Measurements from ENCODE around the gene CNNM1.

DNA sequence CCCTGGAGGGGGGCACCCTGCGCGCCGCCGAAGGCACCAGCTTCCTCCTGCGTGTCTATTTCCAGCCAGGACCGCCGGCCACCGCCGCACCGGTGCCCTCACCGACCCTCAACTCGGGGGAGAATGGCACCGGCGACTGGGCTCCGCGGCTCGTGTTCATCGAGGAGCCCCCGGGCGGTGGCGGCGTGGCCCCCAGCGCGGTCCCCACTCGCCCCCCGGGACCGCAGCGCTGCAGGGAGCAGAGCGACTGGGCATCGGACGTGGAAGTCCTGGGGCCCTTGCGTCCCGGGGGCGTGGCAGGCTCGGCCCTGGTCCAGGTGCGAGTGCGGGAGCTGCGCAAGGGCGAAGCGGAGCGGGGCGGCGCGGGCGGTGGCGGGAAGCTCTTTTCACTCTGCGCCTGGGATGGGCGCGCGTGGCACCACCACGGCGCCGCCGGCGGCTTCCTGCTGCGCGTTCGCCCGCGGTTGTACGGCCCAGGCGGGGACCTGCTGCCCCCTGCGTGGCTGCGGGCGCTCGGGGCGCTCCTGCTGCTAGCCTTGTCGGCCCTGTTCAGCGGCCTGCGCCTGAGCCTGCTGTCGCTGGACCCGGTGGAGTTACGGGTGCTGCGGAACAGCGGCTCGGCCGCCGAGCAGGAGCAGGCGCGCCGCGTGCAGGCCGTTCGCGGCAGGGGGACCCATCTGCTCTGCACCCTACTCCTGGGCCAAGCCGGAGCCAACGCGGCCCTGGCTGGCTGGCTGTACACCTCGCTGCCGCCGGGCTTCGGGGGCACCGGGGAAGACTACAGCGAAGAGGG lies 594 bp downstream of the CNNM1 start:
- TF ChIP-seq POLR2A (IDR thresholded peaks at IDR 0.05) (no peak), POLR2AphosphoS5 (IDR thresholded peaks at IDR 0.05) (no peak)
- TF ChIP-seq, protein P1, sequence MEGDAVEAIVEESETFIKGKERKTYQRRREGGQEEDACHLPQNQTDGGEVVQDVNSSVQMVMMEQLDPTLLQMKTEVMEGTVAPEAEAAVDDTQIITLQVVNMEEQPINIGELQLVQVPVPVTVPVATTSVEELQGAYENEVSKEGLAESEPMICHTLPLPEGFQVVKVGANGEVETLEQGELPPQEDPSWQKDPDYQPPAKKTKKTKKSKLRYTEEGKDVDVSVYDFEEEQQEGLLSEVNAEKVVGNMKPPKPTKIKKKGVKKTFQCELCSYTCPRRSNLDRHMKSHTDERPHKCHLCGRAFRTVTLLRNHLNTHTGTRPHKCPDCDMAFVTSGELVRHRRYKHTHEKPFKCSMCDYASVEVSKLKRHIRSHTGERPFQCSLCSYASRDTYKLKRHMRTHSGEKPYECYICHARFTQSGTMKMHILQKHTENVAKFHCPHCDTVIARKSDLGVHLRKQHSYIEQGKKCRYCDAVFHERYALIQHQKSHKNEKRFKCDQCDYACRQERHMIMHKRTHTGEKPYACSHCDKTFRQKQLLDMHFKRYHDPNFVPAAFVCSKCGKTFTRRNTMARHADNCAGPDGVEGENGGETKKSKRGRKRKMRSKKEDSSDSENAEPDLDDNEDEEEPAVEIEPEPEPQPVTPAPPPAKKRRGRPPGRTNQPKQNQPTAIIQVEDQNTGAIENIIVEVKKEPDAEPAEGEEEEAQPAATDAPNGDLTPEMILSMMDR (IDR thresholded peaks at IDR 0.05), result no peak
